Subcutaneous adipose tissue (tissue), 4 donors: Measurements from ENCODE around the gene TCEA3. TPM values are rescaled to one million over a fixed set of nuclear protein-coding genes. Genes with fewer than 3 reads are reported as not detected.

Experiments
- total RNA-seq, 4 donors: library from RNA; depleted of rRNA; stranded (reverse); fragments of >200 nt; gene quantifications; one replicate each; pipeline ENCODE4 v1.1.0, GENCODE V29; 2016
- TF ChIP-seq, protein P1 (sequence below): fragments of 450-650 bp; IDR thresholded peaks from one replicate; pipeline ENCODE4 v1.5.1; 2016; ENCODE audit warnings: low read depth, mild to moderate bottlenecking, control low read depth, antibody characterized with exemption, moderate library complexity

TCEA3 gene
- total RNA-seq, 4 donors from 2014 or later: 5.4 to 10.8 (median 7.9) TPM

DNA sequence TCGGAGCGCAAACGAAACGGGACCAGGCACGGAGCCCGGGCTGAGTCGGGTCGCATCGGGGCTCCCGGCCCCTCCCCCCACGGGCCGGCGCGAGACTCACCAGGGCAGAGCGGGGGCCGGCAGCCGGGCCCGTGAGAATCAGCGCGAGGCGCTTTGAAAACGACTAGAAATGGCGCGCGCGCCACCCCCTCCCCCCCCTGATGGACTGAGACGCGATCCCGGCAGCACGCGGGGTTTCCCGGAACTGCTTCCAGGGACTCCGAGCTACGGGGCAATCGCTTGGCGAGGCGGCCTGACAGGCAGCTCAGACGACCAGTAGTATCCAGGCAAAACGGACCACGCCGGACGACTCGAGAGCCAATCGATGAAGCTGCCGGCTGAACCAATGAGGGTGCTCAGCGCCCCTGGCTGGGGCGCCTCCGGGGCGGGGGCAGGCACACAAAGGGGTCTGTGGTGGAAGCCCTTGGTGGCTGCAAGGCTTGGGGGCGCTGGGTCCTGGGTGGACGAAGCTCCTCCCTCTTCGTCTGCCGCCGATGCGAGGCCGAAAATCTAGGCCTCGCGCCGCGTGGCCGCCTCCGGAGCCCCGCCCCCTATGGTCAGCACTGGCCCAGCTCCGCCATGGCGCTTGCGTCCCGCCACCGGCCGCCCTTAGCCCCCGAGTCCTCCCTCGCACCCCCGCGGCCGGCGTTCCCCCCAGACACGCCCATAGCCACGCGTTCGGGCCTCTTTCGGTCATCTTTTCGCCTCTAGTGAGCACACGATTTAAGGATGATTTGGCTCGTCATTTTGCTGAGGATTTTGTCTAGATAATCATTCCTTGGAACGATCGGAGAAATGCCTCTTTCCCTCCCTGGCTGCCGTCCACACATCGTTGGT, 80.2 kb downstream of the TCEA3 start, which contains the start of gene HNRNPR:
Gene HNRNPR, minus strand, starts transcription at position 174 of the 876 bp plus-strand sequence. CDS start 3,276 bp downstream, outside the sequence.
- TF ChIP-seq, protein P1, sequence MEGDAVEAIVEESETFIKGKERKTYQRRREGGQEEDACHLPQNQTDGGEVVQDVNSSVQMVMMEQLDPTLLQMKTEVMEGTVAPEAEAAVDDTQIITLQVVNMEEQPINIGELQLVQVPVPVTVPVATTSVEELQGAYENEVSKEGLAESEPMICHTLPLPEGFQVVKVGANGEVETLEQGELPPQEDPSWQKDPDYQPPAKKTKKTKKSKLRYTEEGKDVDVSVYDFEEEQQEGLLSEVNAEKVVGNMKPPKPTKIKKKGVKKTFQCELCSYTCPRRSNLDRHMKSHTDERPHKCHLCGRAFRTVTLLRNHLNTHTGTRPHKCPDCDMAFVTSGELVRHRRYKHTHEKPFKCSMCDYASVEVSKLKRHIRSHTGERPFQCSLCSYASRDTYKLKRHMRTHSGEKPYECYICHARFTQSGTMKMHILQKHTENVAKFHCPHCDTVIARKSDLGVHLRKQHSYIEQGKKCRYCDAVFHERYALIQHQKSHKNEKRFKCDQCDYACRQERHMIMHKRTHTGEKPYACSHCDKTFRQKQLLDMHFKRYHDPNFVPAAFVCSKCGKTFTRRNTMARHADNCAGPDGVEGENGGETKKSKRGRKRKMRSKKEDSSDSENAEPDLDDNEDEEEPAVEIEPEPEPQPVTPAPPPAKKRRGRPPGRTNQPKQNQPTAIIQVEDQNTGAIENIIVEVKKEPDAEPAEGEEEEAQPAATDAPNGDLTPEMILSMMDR: no peak

DNA sequence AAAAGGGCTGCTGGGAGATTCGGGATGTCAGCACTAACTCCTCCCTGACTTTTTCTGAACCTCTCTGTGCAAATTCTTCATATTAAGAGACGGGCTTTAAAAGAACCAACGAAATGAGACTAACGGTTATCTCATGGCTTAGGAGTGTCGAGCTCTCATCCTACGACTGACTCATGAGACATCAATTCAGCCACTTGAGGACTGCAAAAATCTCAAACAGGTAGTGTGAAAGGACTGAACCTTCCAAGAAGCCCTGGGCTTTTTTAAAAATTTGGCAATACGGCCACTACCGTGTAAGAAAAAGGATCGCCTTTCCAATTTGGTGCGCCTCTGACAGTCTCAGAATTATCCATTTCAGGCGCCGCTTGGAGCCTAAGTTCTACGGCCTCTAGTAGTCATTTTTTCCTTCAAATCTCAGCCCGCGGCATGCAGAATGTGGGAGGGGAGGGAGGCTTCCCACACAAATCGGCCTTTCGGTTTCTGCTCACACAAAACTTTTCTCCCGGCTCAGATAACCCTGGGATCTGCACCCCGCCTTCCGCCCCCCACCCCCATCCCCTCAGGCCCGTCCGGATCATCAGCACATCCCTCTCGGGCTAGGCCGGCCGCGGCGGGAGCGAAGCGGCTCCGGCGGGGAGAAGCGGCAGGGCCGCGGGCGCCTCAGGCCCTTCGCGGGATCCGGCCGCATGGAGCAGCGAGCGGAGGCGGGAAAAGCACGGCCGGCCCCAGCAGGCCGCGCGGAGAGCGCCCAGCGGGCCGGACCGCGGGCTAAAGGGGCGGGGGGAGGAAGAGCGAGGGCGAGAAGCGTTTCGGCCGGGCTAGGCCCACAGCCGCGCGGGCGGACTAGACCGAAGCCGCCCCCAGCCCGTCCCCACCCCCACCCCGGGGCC, 81.1 kb downstream of the TCEA3 start:
- TF ChIP-seq, protein P1: no peak

DNA sequence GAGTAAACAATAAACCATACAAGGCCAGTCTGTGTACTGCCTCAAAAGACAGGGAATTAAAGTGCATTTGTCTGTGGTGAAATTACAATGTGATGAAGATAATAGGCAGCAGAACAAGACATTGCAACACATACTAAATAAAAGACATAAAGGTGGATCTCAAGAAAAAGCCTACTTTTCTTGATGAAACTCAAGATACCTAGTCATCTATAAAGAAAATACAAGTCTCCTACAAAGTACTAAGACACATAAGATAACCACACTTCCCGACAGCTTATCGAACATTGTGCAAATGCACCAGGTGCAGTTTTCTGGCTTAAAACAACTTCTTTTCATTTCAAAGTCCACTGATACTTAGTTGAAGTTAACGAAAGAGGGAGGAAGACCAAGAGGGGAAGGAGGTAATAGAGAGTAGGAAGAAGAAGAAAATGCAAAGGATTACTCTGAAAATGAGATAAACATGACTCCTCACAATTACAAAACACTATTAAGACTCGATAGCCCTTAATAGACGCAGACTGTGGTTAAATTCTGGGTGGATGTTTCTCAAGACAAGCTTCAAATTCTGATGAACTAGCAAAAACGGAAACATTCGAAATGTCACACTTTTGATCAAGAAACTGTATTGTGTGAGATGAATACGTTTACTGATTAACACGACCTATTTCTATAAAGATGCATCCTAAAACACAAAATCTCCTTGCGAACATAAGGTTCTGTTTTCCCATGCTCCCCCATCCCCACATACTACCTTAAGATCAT, 82.4 kb downstream of the TCEA3 start:
- TF ChIP-seq, protein P1: no peak

DNA sequence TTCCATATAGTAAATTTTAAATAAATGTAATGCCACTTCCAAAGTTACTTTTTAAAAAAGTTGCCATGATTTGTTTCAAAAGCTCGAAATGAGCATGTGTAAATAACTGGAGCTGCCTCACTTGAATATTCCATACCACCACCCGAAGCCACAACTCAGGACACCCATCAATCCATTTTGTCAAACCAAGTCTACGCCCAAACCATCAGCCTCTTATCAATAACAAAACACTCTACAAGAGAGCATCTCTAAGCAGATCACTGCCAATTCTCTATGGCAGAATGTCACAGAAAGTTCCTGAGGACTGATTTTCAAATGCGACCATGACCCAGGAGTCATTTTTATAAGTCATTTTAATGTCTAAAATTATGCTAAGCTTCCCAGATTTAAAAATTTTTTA, 84.9 kb downstream of the TCEA3 start:
- TF ChIP-seq, protein P1: no peak

DNA sequence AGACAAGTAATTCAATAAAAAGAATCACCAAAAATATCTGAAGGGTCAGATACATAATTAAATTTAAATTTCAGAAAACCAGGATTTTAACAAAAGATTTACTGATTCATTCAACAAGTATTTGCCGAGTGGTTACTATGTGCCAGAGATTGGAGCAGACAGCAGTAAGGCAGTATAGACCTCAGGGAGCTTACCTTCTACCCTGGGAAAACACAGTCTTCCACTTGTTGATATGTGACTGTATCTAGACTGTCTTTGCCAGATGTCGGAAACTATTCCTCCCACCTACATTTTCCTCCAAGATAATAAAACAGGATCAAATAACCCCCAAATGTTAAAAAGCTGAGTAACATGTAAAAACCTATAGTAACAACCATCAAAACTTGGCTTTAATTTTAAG, 86.7 kb downstream of the TCEA3 start:
- TF ChIP-seq, protein P1: no peak

DNA sequence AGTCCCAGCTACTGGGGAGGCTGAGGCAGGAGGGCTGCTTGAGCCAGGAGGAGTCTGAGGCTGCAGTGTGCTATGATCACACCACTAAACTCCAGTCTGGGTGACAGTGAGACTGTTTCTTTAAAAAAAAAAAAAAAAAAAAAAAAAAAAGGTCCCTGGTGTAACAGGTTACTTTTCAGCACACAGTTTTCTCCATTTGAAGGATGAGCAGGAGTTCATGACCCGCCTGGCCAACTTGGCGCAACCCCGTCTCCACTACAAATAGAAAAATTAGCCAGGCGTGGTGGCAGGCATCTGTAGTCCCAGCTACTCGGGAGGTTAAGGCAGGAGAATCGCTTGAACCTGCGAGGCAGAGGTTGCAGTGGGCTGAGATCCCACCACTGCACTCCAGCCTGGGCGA, 92.8 kb downstream of the TCEA3 start:
- TF ChIP-seq, protein P1: no peak

Other genes starting within 250 kb of the TCEA3 start
- not detected for gene HTR1D, start 207.2 kb downstream of the TCEA3 start, total RNA-seq
- gene HNRNPR, start 80.5 kb downstream of the TCEA3 start, total RNA-seq: 10 to 100 TPM; 45.6 to 68.0 (median 64.5) TPM
- gene ZNF436, start 54.9 kb downstream of the TCEA3 start, total RNA-seq: 10 to 100 TPM; 18.9 to 26.6 (median 22.2) TPM
- 10 to 100 TPM; 18.4 to 51.7 (median 42.1) TPM for gene ASAP3, start 59.4 kb upstream of the TCEA3 start, total RNA-seq
- gene E2F2, start 106.5 kb upstream of the TCEA3 start, total RNA-seq: under 1 TPM; under 0.01 to 0.85 (median 0.26) TPM
- 100 to 1,000 TPM in 2 of 4 donors, 10 to 100 TPM in 2; 62.0 to 144 (median 110) TPM for gene ID3, start 134.8 kb upstream of the TCEA3 start, total RNA-seq